ENCODE results near the gene NUP188.

- no peak for TF ChIP-seq CTCF (CRISPR knock-in tag; IDR thresholded peaks at IDR 0.05)
- TF ChIP-seq NR2C2 (CRISPR knock-in tag; IDR thresholded peaks at IDR 0.05; ENCODE audit: borderline replicate concordance), result no peak
- TF ChIP-seq ELK4 (CRISPR knock-in tag; IDR thresholded peaks at IDR 0.05; ENCODE audit: borderline replicate concordance), result no peak
- no peak for TF ChIP-seq RORA (CRISPR knock-in tag; IDR thresholded peaks at IDR 0.05)
- TF ChIP-seq PREB (CRISPR knock-in tag; IDR thresholded peaks at IDR 0.05), result no peak
- no peak for TF ChIP-seq ZNF354B (CRISPR knock-in tag; IDR thresholded peaks at IDR 0.05)
- TF ChIP-seq MNT (IDR thresholded peaks at IDR 0.05), result no peak
- TF ChIP-seq TCF7 (IDR thresholded peaks at IDR 0.05; ENCODE audit: low read depth), result no peak
- no peak for TF ChIP-seq ZSCAN29 (CRISPR knock-in tag; conservative IDR thresholded peaks at IDR 0.05)
- TF ChIP-seq ZNF142 (CRISPR knock-in tag; IDR thresholded peaks at IDR 0.05), result no peak
- no peak for TF ChIP-seq USF2 (IDR thresholded peaks at IDR 0.05; ENCODE audit: low read depth, low read length)
- no peak for TF ChIP-seq USF2 (CRISPR knock-in tag; IDR thresholded peaks at IDR 0.05; ENCODE audit: borderline replicate concordance)
- no peak for TF ChIP-seq ZBTB8A (CRISPR knock-in tag; IDR thresholded peaks at IDR 0.05; ENCODE audit: borderline replicate concordance, low read depth)
- no peak for TF ChIP-seq ZFP37 (CRISPR knock-in tag; IDR thresholded peaks at IDR 0.05; ENCODE audit: borderline replicate concordance)
- no peak for TF ChIP-seq PTBP1 (IDR thresholded peaks at IDR 0.05; ENCODE audit: low read depth, low read length, poor library complexity, severe bottlenecking)
These were observed 33.3 kb upstream of the NUP188 start for GRCh38 chr9:128913995-128914772.

All from HepG2 (cell line).